Neural progenitor cell (in vitro differentiated cells): ENCODE results near the gene PLXDC2. TPM values are rescaled to one million over a fixed set of nuclear protein-coding genes. Genes with fewer than 3 reads are reported as not detected.

Experiments
- DNase-seq: peaks from one replicate; pipeline ENCODE4 v3.0.0-alpha.2; 2016; ENCODE audit warnings: low spot score
- H2AFZ ChIP-seq: fragments of 200-600 bp; sonication (generic); replicated peaks from 2 replicates; pipeline ENCODE4 v1.6.1; 2016; ENCODE audit warnings: antibody characterized with exemption
- H3F3A ChIP-seq: fragments of 200-600 bp; sonication (generic); 2 replicates; pipeline ENCODE4 v1.6.1; 2016; ENCODE audit warnings: antibody characterized with exemption, low read depth
- H3K27ac ChIP-seq: fragments of 200-600 bp; sonication (generic); 2 replicates; pipeline ENCODE4 v1.5.1; 2016; ENCODE audit warnings: mild to moderate bottlenecking
- H3K27me3 ChIP-seq: fragments of 200-600 bp; sonication (generic); 2 replicates; pipeline ENCODE4 v1.6.1; 2016; ENCODE audit warnings: mild to moderate bottlenecking, moderate library complexity
- H3K36me3 ChIP-seq: fragments of 200-600 bp; sonication (generic); 2 replicates; pipeline ENCODE4 v1.5.1; 2016
- H3K4me1 ChIP-seq: fragments of 200-600 bp; sonication (generic); 2 replicates; pipeline ENCODE4 v1.6.1; 2016; ENCODE audit warnings: mixed run types
- H3K4me2 ChIP-seq: fragments of 200-600 bp; sonication (generic); 2 replicates; pipeline ENCODE4 v1.6.1; 2016
- H3K4me3 ChIP-seq: fragments of 200-600 bp; sonication (generic); 2 replicates; pipeline ENCODE4 v1.5.1; 2016
- H3K79me2 ChIP-seq: fragments of 200-600 bp; sonication (generic); 2 replicates; pipeline ENCODE4 v1.6.1; 2016; ENCODE audit warnings: low read depth
- H3K9ac ChIP-seq: fragments of 200-600 bp; sonication (generic); 2 replicates; pipeline ENCODE4 v1.6.1; 2016
- H3K9me3 ChIP-seq: fragments of 200-600 bp; sonication (generic); 2 replicates; pipeline ENCODE4 v1.5.1; 2016; ENCODE audit warnings: low read depth
- H4K20me1 ChIP-seq: fragments of 200-600 bp; sonication (generic); 2 replicates; pipeline ENCODE4 v1.6.1; 2016; ENCODE audit warnings: low read depth
- H3K27ac Mint-ChIP-seq: 3 replicates; pipeline ENCODE4 v1.8.0; 2021; ENCODE audit warnings: mixed read lengths
- H3K27me3 Mint-ChIP-seq: 2 replicates; pipeline ENCODE4 v1.8.0; 2022; ENCODE audit warnings: low read depth, mild to moderate bottlenecking, inconsistent platforms, moderate library complexity, mixed read lengths; ENCODE audit not compliant: insufficient read depth
- H3K36me3 Mint-ChIP-seq: 3 replicates; pipeline ENCODE4 v1.8.0; 2021; ENCODE audit warnings: mixed read lengths
- H3K4me1 Mint-ChIP-seq: 3 replicates; pipeline ENCODE4 v1.8.0; 2021; ENCODE audit warnings: mixed read lengths
- H3K4me3 Mint-ChIP-seq: 3 replicates; pipeline ENCODE4 v1.8.0; 2021; ENCODE audit warnings: mild to moderate bottlenecking, moderate library complexity, mixed read lengths
- H3K9me3 Mint-ChIP-seq: 3 replicates; pipeline ENCODE4 v1.8.0; 2020; ENCODE audit warnings: mixed read lengths
- CTCF ChIP-seq: fragments of 200-600 bp; sonication (generic); IDR thresholded peaks from 2 replicates; pipeline ENCODE4 v1.5.1; 2017; ENCODE audit warnings: antibody characterized with exemption, mild to moderate bottlenecking
- EZH2 ChIP-seq: fragments of 200-600 bp; sonication (generic); IDR thresholded peaks from 2 replicates; pipeline ENCODE4 v1.6.1; 2017; ENCODE audit warnings: antibody characterized with exemption, mild to moderate bottlenecking, moderate library complexity
- EZH2phosphoT487 ChIP-seq: fragments of 200-600 bp; sonication (generic); IDR thresholded peaks from 2 replicates; pipeline ENCODE4 v1.6.1; 2017; ENCODE audit warnings: antibody characterized with exemption
- total RNA-seq: library from RNA; depleted of rRNA; stranded (reverse); fragments of >200 nt; gene quantifications from 2 replicates; pipeline ENCODE4 v1.2.3, GENCODE V29; 2015; ENCODE audit warnings: low replicate concordance

PLXDC2 gene
- total RNA-seq, 1 donor from 2014 or later: 44.2 TPM

- H3K4me1 Mint-ChIP-seq: no peaks in the 10 kb centered on the region
Observed at GRCh38 chr10:20073167-20073566, 256.9 kb downstream of the PLXDC2 start.

GRCh38 chr10:20075713-20076112, 259.5 kb downstream of the PLXDC2 start:
- DNase-seq: no peak
- Histone ChIP-seq H2AFZ (no peak overlapping the region), H3K4me2 (no peak overlapping the region), H3K27me3 (no peaks in the 10 kb centered on the region), H3K79me2 (no peaks in the 10 kb centered on the region), H3F3A (no peaks in the 10 kb centered on the region), H3K4me1 (no peaks in the 10 kb centered on the region), H3K9ac (no peak overlapping the region), H3K27ac (no peak overlapping the region), H3K9me3 (no peaks in the 10 kb centered on the region), H4K20me1 (no peaks in the 10 kb centered on the region), H3K36me3 (peaks cover 2% of the 10 kb centered on the region), H3K4me3 (no peak overlapping the region)
- TF ChIP-seq EZH2 (no peak), EZH2phosphoT487 (no peak)
- no peak overlapping the region for H3K4me3 Mint-ChIP-seq
- H3K9me3 Mint-ChIP-seq: peaks cover 12% of the 10 kb centered on the region
- H3K27me3 Mint-ChIP-seq: no peaks in the 10 kb centered on the region
- H3K36me3 Mint-ChIP-seq: peaks cover 17% of the 10 kb centered on the region
- H3K27ac Mint-ChIP-seq: no peak overlapping the region
- H3K4me1 Mint-ChIP-seq: no peaks in the 10 kb centered on the region

More at GRCh38 chr10:20073167-20073566, 256.9 kb downstream of the PLXDC2 start:
- no peak overlapping the region for H3K27ac ChIP-seq
- H3K9ac ChIP-seq: no peak overlapping the region
- no peak overlapping the region for H2AFZ ChIP-seq
- H3K27me3 ChIP-seq: no peaks in the 10 kb centered on the region
- Mint-ChIP-seq H3K36me3 (peaks cover 25% of the 10 kb centered on the region), H3K27me3 (no peaks in the 10 kb centered on the region), H3K27ac (no peak overlapping the region), H3K9me3 (peaks cover 4% of the 10 kb centered on the region), H3K4me3 (no peak overlapping the region)
- no peaks in the 10 kb centered on the region for H4K20me1 ChIP-seq
- H3K4me1 ChIP-seq: no peaks in the 10 kb centered on the region
- H3K4me2 ChIP-seq: no peak overlapping the region
- TF ChIP-seq EZH2phosphoT487: no peak
- no peak for TF ChIP-seq CTCF
- TF ChIP-seq EZH2: no peak
- DNase-seq: no peak
- H3F3A ChIP-seq: no peaks in the 10 kb centered on the region
- H3K4me3 ChIP-seq: no peak overlapping the region
- H3K79me2 ChIP-seq: no peaks in the 10 kb centered on the region
- no peaks in the 10 kb centered on the region for H3K9me3 ChIP-seq
- peaks cover 7% of the 10 kb centered on the region for H3K36me3 ChIP-seq

GRCh38 chr10:20084451-20084850, 268.2 kb downstream of the PLXDC2 start:
- no peak for TF ChIP-seq EZH2phosphoT487
- TF ChIP-seq EZH2: no peak
- TF ChIP-seq CTCF: no peak
- Histone ChIP-seq H3F3A (no peaks in the 10 kb centered on the region), H3K9ac (no peak overlapping the region), H3K9me3 (no peaks in the 10 kb centered on the region), H3K4me1 (peaks cover 3% of the 10 kb centered on the region), H3K36me3 (no peaks in the 10 kb centered on the region), H3K79me2 (no peaks in the 10 kb centered on the region), H3K27me3 (no peaks in the 10 kb centered on the region), H4K20me1 (no peaks in the 10 kb centered on the region), H2AFZ (no peak overlapping the region), H3K27ac (no peak overlapping the region), H3K4me2 (no peak overlapping the region), H3K4me3 (no peak overlapping the region)
- DNase-seq: no peak
- Mint-ChIP-seq H3K9me3 (peaks cover 4% of the 10 kb centered on the region), H3K36me3 (peaks cover 5% of the 10 kb centered on the region), H3K4me1 (peaks cover 14% of the 10 kb centered on the region), H3K27ac (no peak overlapping the region), H3K27me3 (no peaks in the 10 kb centered on the region), H3K4me3 (no peak overlapping the region)

- no peaks in the 10 kb centered on the region for H3K27me3 Mint-ChIP-seq
- Histone ChIP-seq H3K27me3 (no peaks in the 10 kb centered on the region), H3K36me3 (no peaks in the 10 kb centered on the region), H3K4me3 (no peak overlapping the region), H3K9ac (no peak overlapping the region), H4K20me1 (no peaks in the 10 kb centered on the region), H3K4me2 (no peak overlapping the region), H3K27ac (no peak overlapping the region), H3K4me1 (peaks cover 3% of the 10 kb centered on the region), H2AFZ (no peak overlapping the region), H3K9me3 (no peaks in the 10 kb centered on the region), H3F3A (no peaks in the 10 kb centered on the region), H3K79me2 (no peaks in the 10 kb centered on the region)
- peaks cover 14% of the 10 kb centered on the region for H3K4me1 Mint-ChIP-seq
- H3K4me3 Mint-ChIP-seq: no peak overlapping the region
- peaks cover 3% of the 10 kb centered on the region for H3K36me3 Mint-ChIP-seq
- no peak for DNase-seq
- H3K9me3 Mint-ChIP-seq: no peaks in the 10 kb centered on the region
- H3K27ac Mint-ChIP-seq: no peak overlapping the region
- TF ChIP-seq CTCF (no peak), EZH2 (no peak), EZH2phosphoT487 (no peak)
Observed at GRCh38 chr10:20085115-20085514, 268.9 kb downstream of the PLXDC2 start.
